Measurements from ENCODE around the gene COBL. TPM values are rescaled to one million over a fixed set of nuclear protein-coding genes. Genes with fewer than 3 reads are reported as not detected.

The COBL gene
- total and polyA plus RNA-seq, 2 donors (not counting 3 experiments of a cell fraction or from before 2014, with no cell fraction given): 0.11 TPM; not detected in 1

GRCh38 chr7:51146816-51147586 lies 169.6 kb downstream of the COBL start:
- ChIA-PET POLR2A (interaction anchor here (0.7 kb wide), 1 partner anchor 539 kb away, joined by 3 read pairs; no protein-coding TSS in a partner anchor), CTCF (interaction anchor here (1.1 to 1.5 kb wide), 3 partner anchors 11 to 16 kb away, joined by 3 to 7 read pairs (median 5); no protein-coding TSS in a partner anchor)
- no peak overlapping the region for H3K4me3 ChIP-seq (replicated peaks in 1 of 3; ENCODE audit: insufficient read depth in 1 of 3, low read depth in 1 of 3, low read length in 3 of 3)
- H2AFZ ChIP-seq (ENCODE audit: low read depth, low read length): no peak overlapping the region
- dilution Hi-C loops (cut with MboI; ENCODE audit: extremely low pct_ligation_motif_present, low sequenced_read_pairs) (no loop called here), intact Hi-C loops (cut with micrococcal nuclease) (no loop called here)
- H4K20me1 ChIP-seq (replicated peaks; ENCODE audit: control insufficient read depth, extremely low read depth, insufficient read depth, low read length): no peaks in the 10 kb centered on the region
- no peak overlapping the region for H3K4me2 ChIP-seq (ENCODE audit: insufficient read depth, low read length)
- no peak for TF ChIP-seq FOS (IDR thresholded peaks at IDR 0.05; ENCODE audit: borderline replicate concordance, insufficient read depth, low read length)
- no peak for TF ChIP-seq POLR2AphosphoS5 (IDR thresholded peaks at IDR 0.05; ENCODE audit: insufficient read depth, low read depth, low read length)
- no peak for TF ChIP-seq POLR2A (IDR thresholded peaks at IDR 0.05; ENCODE audit: low read depth, low read length)
- no peak overlapping the region for H3K27ac ChIP-seq (ENCODE audit: insufficient read depth, low read depth, low read length)
- H3K79me2 ChIP-seq (ENCODE audit: control insufficient read depth, insufficient read depth, low read length): no peaks in the 10 kb centered on the region
- no peaks in the 10 kb centered on the region for H3K4me1 ChIP-seq (ENCODE audit: control insufficient read depth, extremely low read depth, insufficient read depth, low read length)
- H3K27me3 ChIP-seq (ENCODE audit: control insufficient read depth in 2 of 2, insufficient read depth in 2 of 2, low read length in 2 of 2): peaks cover 2 to 8% of the 10 kb centered on the region in 2 experiments
- DNase-seq (ENCODE audit: low read depth, low spot score) (no peak), FAIRE-seq (no peak)
- H3K36me3 ChIP-seq (ENCODE audit: control insufficient read depth in 2 of 2, extremely low read depth in 1 of 2, insufficient read depth in 2 of 2, low read length in 2 of 2): no peaks in the 10 kb centered on the region
- no peaks in the 10 kb centered on the region for H3K9me1 ChIP-seq (replicated peaks; ENCODE audit: control insufficient read depth, extremely low read depth, insufficient read depth, low read length)
- no peaks in the 10 kb centered on the region for H3K9me3 ChIP-seq (replicated peaks; ENCODE audit: control insufficient read depth, insufficient read depth, low read length)
- no TSS peak for BruUV-seq (replicated peaks)
- H3K9ac ChIP-seq (replicated peaks; ENCODE audit: extremely low read depth, insufficient read depth, low read length): no peak overlapping the region

GRCh38 chr7:51144178-51144577 lies 172.4 kb downstream of the COBL start:
- H3K4me3 ChIP-seq (replicated peaks in 1 of 3; ENCODE audit: insufficient read depth in 1 of 3, low read depth in 1 of 3, low read length in 3 of 3): no peak overlapping the region
- CTCF ChIA-PET: interaction anchor here (1.0 to 4.2 kb wide), 3 partner anchors 18 to 938 kb away, joined by 4 to 58 read pairs (median 4); no protein-coding TSS in a partner anchor
- no peaks in the 10 kb centered on the region for H3K79me2 ChIP-seq (ENCODE audit: control insufficient read depth, insufficient read depth, low read length)
- no peak overlapping the region for H3K9ac ChIP-seq (replicated peaks; ENCODE audit: extremely low read depth, insufficient read depth, low read length)
- FAIRE-seq: no peak
- no peaks in the 10 kb centered on the region for H3K9me1 ChIP-seq (replicated peaks; ENCODE audit: control insufficient read depth, extremely low read depth, insufficient read depth, low read length)
- H3K36me3 ChIP-seq (ENCODE audit: control insufficient read depth in 2 of 2, extremely low read depth in 1 of 2, insufficient read depth in 2 of 2, low read length in 2 of 2): no peaks in the 10 kb centered on the region
- H3K27me3 ChIP-seq (ENCODE audit: control insufficient read depth in 2 of 2, insufficient read depth in 2 of 2, low read length in 2 of 2): peaks cover 0 to 2% of the 10 kb centered on the region in 2 experiments
- BruUV-seq (replicated peaks): no TSS peak
- H3K27ac ChIP-seq (ENCODE audit: insufficient read depth, low read depth, low read length): no peak overlapping the region
- H4K20me1 ChIP-seq (replicated peaks; ENCODE audit: control insufficient read depth, extremely low read depth, insufficient read depth, low read length): no peaks in the 10 kb centered on the region
- H3K9me3 ChIP-seq (replicated peaks; ENCODE audit: control insufficient read depth, insufficient read depth, low read length): no peaks in the 10 kb centered on the region
- H3K4me2 ChIP-seq (ENCODE audit: insufficient read depth, low read length): no peak overlapping the region
- TF ChIP-seq GATA2 (IDR thresholded peaks at IDR 0.05; ENCODE audit: insufficient read depth, insufficient read length, low read depth, low read length) (no peak), CTCF (IDR thresholded peaks at IDR 0.05; ENCODE audit: extremely low read depth in 1 of 2, insufficient read depth in 1 of 2, low read depth in 1 of 2, low read length in 2 of 2) (no peak), POLR2AphosphoS5 (IDR thresholded peaks at IDR 0.05; ENCODE audit: insufficient read depth, low read depth, low read length) (no peak), JUN (IDR thresholded peaks at IDR 0.05; ENCODE audit: borderline replicate concordance, insufficient read depth, insufficient read length, low read depth) (no peak), MYC (IDR thresholded peaks at IDR 0.05; ENCODE audit: low read depth, low read length) (no peak), POLR2A (IDR thresholded peaks at IDR 0.05; ENCODE audit: low read depth, low read length) (no peak), EZH2 (IDR thresholded peaks at IDR 0.05; ENCODE audit: borderline replicate concordance, low read depth, low read length, severe bottlenecking) (no peak), FOS (IDR thresholded peaks at IDR 0.05; ENCODE audit: borderline replicate concordance, insufficient read depth, low read length) (no peak), MAX (IDR thresholded peaks at IDR 0.05; ENCODE audit: insufficient read depth, insufficient read length) (no peak)
- no peak for DNase-seq (ENCODE audit: low read depth, low spot score)
- intact Hi-C loops (cut with micrococcal nuclease) (loop anchor here (5.0 kb wide), 2 partner anchors 142 to 547 kb away; no protein-coding TSS in a partner anchor), dilution Hi-C loops (cut with MboI; ENCODE audit: extremely low pct_ligation_motif_present, low sequenced_read_pairs) (no loop called here)
- H3K4me1 ChIP-seq (ENCODE audit: control insufficient read depth, extremely low read depth, insufficient read depth, low read length): peaks cover 17% of the 10 kb centered on the region
- POLR2A ChIA-PET: no interaction called here
- H2AFZ ChIP-seq (ENCODE audit: low read depth, low read length): no peak overlapping the region
